HG03432 (cell line): ENCODE results near the gene EGFL6.
"Not testable (repeated sequence)": the region's sequence is repeated elsewhere in the genome, so short reads cannot be mapped to it uniquely, and the experiment has no call there.

ENCODE experiments used
- ATAC-seq: cut with Tn5 transposase; IDR thresholded peaks from one replicate; pipeline ENCODE4 v1.9.1; 2021; ENCODE audit warnings: mild to moderate bottlenecking, moderate library complexity; ENCODE audit not compliant: unreplicated experiment

The EGFL6 gene

GRCh38 chrX:13652287-13652793, 82.9 kb downstream of the EGFL6 start:
- peak; percentile 2 for ATAC-seq

GRCh38 chrX:13652850-13653693, 83.7 kb downstream of the EGFL6 start, which contains the start of gene TCEANC:
Gene TCEANC (plus strand): TSS chrX:13653141. CDS start chrX:13662509, 9,368 bp downstream.
- peak; percentile 96 for ATAC-seq

GRCh38 chrX:13654116-13654515, 84.7 kb downstream of the EGFL6 start:
- ATAC-seq: no peak

GRCh38 chrX:13655674-13656073, 86.3 kb downstream of the EGFL6 start:
- ATAC-seq: no peak

GRCh38 chrX:13658602-13659001, 89.2 kb downstream of the EGFL6 start:
- ATAC-seq: no peak

- ATAC-seq: no peak
Measured at GRCh38 chrX:13659063-13659462, 89.7 kb downstream of the EGFL6 start.

GRCh38 chrX:13661735-13662288, 92.4 kb downstream of the EGFL6 start:
- no peak for ATAC-seq

- no peak for ATAC-seq
Measured at GRCh38 chrX:13662355-13662791, 93.0 kb downstream of the EGFL6 start.

- no peak for ATAC-seq
Measured at GRCh38 chrX:13664020-13664419, 94.6 kb downstream of the EGFL6 start.

GRCh38 chrX:13666836-13667235, 97.4 kb downstream of the EGFL6 start:
- no peak for ATAC-seq

- no peak for ATAC-seq
Measured at GRCh38 chrX:13667919-13668318, 98.5 kb downstream of the EGFL6 start.

- ATAC-seq: peak; percentile 84
Measured at GRCh38 chrX:13669246-13669737, 99.9 kb downstream of the EGFL6 start.

GRCh38 chrX:13669755-13670154, 100.4 kb downstream of the EGFL6 start:
- ATAC-seq: not testable (repeated sequence)

GRCh38 chrX:13670197-13670596, 100.8 kb downstream of the EGFL6 start:
- no peak for ATAC-seq

GRCh38 chrX:13673016-13673415, 103.6 kb downstream of the EGFL6 start:
- no peak for ATAC-seq

- ATAC-seq: no peak
Measured at GRCh38 chrX:13676885-13677284, 107.5 kb downstream of the EGFL6 start.

- not testable (repeated sequence) for ATAC-seq
Measured at GRCh38 chrX:13679700-13680099, 110.3 kb downstream of the EGFL6 start.

- ATAC-seq: no peak
Measured at GRCh38 chrX:13681595-13681994, 112.2 kb downstream of the EGFL6 start.
